Stimulated activated CD4-positive, alpha-beta T cell treated with anti-CD3 and anti-CD28 coated beads, TNF-alpha, amount 100 ng/mL, for 24 hours (primary cell): ENCODE data around the gene ZNF334.

ENCODE experiments used
- DNase-seq, 3 experiments: peaks; one replicate each; pipeline ENCODE4 v3.0.0-alpha.2; 2020; ENCODE audit warnings: low read depth in 3 of 3

The ZNF334 gene

GRCh38 chr20:46485431-46485830 is 27.9 kb downstream of the ZNF334 start:
- no peak for DNase-seq

- no peak for DNase-seq
Measured at GRCh38 chr20:46484954-46485353, 28.4 kb downstream of the ZNF334 start.

- no peak for DNase-seq
Measured at GRCh38 chr20:46483879-46484278, 29.5 kb downstream of the ZNF334 start.

- DNase-seq, result no peak
Measured at GRCh38 chr20:46482864-46483263, 30.5 kb downstream of the ZNF334 start.

GRCh38 chr20:46477640-46478039 is 35.7 kb downstream of the ZNF334 start:
- no peak for DNase-seq

- no peak for DNase-seq
Measured at GRCh38 chr20:46477225-46477624, 36.1 kb downstream of the ZNF334 start.

- no peak for DNase-seq
Measured at GRCh38 chr20:46468508-46468907, 44.9 kb downstream of the ZNF334 start.

GRCh38 chr20:46464451-46464850 is 48.9 kb downstream of the ZNF334 start:
- DNase-seq, result no peak

GRCh38 chr20:46463852-46464251 is 49.5 kb downstream of the ZNF334 start:
- no peak for DNase-seq

- DNase-seq, result no peak
Measured at GRCh38 chr20:46461808-46462207, 51.6 kb downstream of the ZNF334 start.

GRCh38 chr20:46458866-46459750 is 54.3 kb downstream of the ZNF334 start:
- peak in 1 of 3 experiments; percentile 27 for DNase-seq

GRCh38 chr20:46456255-46457028 is 56.9 kb downstream of the ZNF334 start:
- DNase-seq, result no peak

- DNase-seq, result no peak
Measured at GRCh38 chr20:46455729-46456128, 57.6 kb downstream of the ZNF334 start.
